ENCODE data around the gene KCNMA1. TPM values are rescaled to one million over a fixed set of nuclear protein-coding genes. Genes with fewer than 3 reads are reported as not detected.

The KCNMA1 gene
- total and polyA plus RNA-seq, 9 of the 15 experiments (the other 6 are each of a cell fraction or from before 2014, with no cell fraction given): 0.01 to 0.95 (median 0.15) TPM; not detected in 4

- TF ChIP-seq DACH1 (IDR thresholded peaks at IDR 0.05; ENCODE audit: partially characterized antibody): no peak
- TF ChIP-seq SAP30 (IDR thresholded peaks at IDR 0.05; ENCODE audit: borderline replicate concordance, insufficient read depth, low read depth, low read length, poor library complexity, severe bottlenecking): no peak
- no peak for TF ChIP-seq MLLT1 (IDR thresholded peaks at IDR 0.05)
- TF ChIP-seq FOXJ2 (tag; IDR thresholded peaks at IDR 0.05): no peak
- TF ChIP-seq MTA1 (IDR thresholded peaks at IDR 0.05; ENCODE audit: borderline replicate concordance): peak; percentile 68; the same call in 1 of the 2 replicates
- no peak for TF ChIP-seq SNRNP70 (optimal IDR thresholded peaks at IDR 0.05; ENCODE audit: low read depth, low read length)
- peak; percentile 90 for TF ChIP-seq CREM (IDR thresholded peaks at IDR 0.05; ENCODE audit: low read depth)
- TF ChIP-seq ATF1 (CRISPR knock-in tag; IDR thresholded peaks at IDR 0.05): 0 out of 2 replicates have a peak, but pooled peaks have one; percentile 18
- no peak for TF ChIP-seq ATF1 (tag; IDR thresholded peaks at IDR 0.05)
- TF ChIP-seq ZFP36 (IDR thresholded peaks at IDR 0.05; ENCODE audit: low read depth, low read length, partially characterized antibody): no peak
- no peak for TF ChIP-seq ZNF518B (CRISPR knock-in tag; IDR thresholded peaks at IDR 0.05)
Measured at GRCh38 chr10:77123330-77123729, 514.3 kb downstream of the KCNMA1 start (continued).
